ENCODE results near the gene ANKRD28.

DNA sequence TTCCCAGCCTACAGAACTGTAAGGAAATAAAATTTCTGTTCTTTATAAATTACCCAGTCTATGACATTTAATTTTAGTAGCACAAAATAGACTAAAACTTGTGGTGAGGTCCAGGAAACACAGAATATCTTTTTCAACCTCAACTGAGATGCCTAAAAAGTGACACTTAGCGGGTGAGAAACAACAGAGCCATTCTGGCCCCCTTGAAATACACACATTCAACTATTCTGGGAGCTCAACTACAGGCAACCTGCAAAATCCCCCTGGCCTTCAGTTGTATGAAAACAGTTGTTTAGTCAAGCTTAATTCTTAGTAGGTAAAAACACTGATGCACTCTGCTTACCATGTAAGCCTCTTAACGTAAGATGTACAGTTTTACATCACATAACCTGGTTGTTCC is 66.8 kb downstream of the ANKRD28 start:
- TF ChIP-seq, protein P1, sequence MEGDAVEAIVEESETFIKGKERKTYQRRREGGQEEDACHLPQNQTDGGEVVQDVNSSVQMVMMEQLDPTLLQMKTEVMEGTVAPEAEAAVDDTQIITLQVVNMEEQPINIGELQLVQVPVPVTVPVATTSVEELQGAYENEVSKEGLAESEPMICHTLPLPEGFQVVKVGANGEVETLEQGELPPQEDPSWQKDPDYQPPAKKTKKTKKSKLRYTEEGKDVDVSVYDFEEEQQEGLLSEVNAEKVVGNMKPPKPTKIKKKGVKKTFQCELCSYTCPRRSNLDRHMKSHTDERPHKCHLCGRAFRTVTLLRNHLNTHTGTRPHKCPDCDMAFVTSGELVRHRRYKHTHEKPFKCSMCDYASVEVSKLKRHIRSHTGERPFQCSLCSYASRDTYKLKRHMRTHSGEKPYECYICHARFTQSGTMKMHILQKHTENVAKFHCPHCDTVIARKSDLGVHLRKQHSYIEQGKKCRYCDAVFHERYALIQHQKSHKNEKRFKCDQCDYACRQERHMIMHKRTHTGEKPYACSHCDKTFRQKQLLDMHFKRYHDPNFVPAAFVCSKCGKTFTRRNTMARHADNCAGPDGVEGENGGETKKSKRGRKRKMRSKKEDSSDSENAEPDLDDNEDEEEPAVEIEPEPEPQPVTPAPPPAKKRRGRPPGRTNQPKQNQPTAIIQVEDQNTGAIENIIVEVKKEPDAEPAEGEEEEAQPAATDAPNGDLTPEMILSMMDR (IDR thresholded peaks at IDR 0.05), result no peak
- TF ChIP-seq POLR2A (IDR thresholded peaks at IDR 0.05) (no peak), EP300 (IDR thresholded peaks at IDR 0.05; ENCODE audit: low read depth) (no peak)

All from transverse colon (tissue), 3 donors.